A549 (cell line): ENCODE data around the gene TPM1. TPM values are rescaled to one million over a fixed set of nuclear protein-coding genes. Genes with fewer than 3 reads are reported as not detected.
A peak's percentile ranks its signal among the peaks of the same experiment; 100 is the strongest.

ENCODE experiments used
- ATAC-seq, 2 experiments: fragments of 200-7000 bp in 1 of 2; fragments of >200 bp in 1 of 2; cut with Nextera tagmentation in 1 of 2; cut with Tn5 transposase in 1 of 2; 3 replicates each; pipeline versions ENCODE4 v1.8.0 to v1.9.1; 2018 to 2020; ENCODE audit warnings: mild to moderate bottlenecking in 1 of 2, moderate library complexity in 1 of 2
- CTCF ChIA-PET: fragments of 300-600 bp; sonication (Branson Sonifier 250); formaldehyde crosslinking; extraction: SDS; loops from one replicate; lab custom pipeline; 2021; ENCODE audit warnings: antibody characterized with exemption, inconsistent platforms; lab: Yijun Ruan, JAX
- POLR2A ChIA-PET: fragments of 350-600 bp; formaldehyde crosslinking; extraction: SDS; loops from one replicate; lab custom pipeline; 2021; ENCODE audit warnings: antibody characterized with exemption, inconsistent platforms; lab: Yijun Ruan, JAX
- DNase-seq, 2 experiments: peaks; one replicate each; pipeline versions ENCODE4 v3.0.0 to v3.0.0-alpha.2; 2011 to 2016; ENCODE audit warnings: low read depth in 1 of 2, low spot score in 1 of 2
- FAIRE-seq: peaks from 2 replicates; lab custom pipeline; 2011; peaks lifted over from hg19 to GRCh38; lab: Jason Lieb, UNC
- H3K27ac ChIP-seq, 2 experiments: fragments of >200 bp; sonication (Bioruptor Twin); formaldehyde crosslinking; 3 replicates each; pipeline ENCODE4 v1.5.1; 2016 to 2017
- H3K4me1 ChIP-seq: fragments of >200 bp; sonication (Bioruptor Twin); formaldehyde crosslinking; 3 replicates; pipeline ENCODE4 v1.6.1; 2016
- H3K4me2 ChIP-seq: fragments of >200 bp; sonication (Bioruptor Twin); formaldehyde crosslinking; 3 replicates; pipeline ENCODE4 v1.6.1; 2016
- H3K4me3 ChIP-seq: fragments of >200 bp; sonication (Bioruptor Twin); formaldehyde crosslinking; 3 replicates; pipeline ENCODE4 v1.5.1; 2016
- H3K9me3 ChIP-seq: fragments of >200 bp; sonication (Bioruptor Twin); formaldehyde crosslinking; 3 replicates; pipeline ENCODE4 v1.6.1; 2016
- CBX2 ChIP-seq: fragments of 200-600 bp; sonication (generic); IDR thresholded peaks from 2 replicates; pipeline ENCODE4 v1.6.1; 2016; ENCODE audit warnings: low read depth, mild to moderate bottlenecking, borderline replicate concordance
- EHF ChIP-seq: fragments of 250-450 bp; sonication (Bioruptor Pico); IDR thresholded peaks from 2 replicates; pipeline ENCODE4 v1.5.0; 2020; ENCODE audit warnings: mild to moderate bottlenecking
- EHMT2 ChIP-seq: fragments of 200-600 bp; sonication (generic); IDR thresholded peaks from 2 replicates; pipeline ENCODE4 v1.6.1; 2016; ENCODE audit warnings: antibody characterized with exemption, low read depth, mild to moderate bottlenecking, moderate library complexity
- HMGXB4 ChIP-seq: fragments of 250-450 bp; sonication (Bioruptor Pico); IDR thresholded peaks from 2 replicates; pipeline ENCODE4 v1.5.0; 2021; ENCODE audit warnings: mild to moderate bottlenecking, moderate library complexity, borderline replicate concordance
- HOXA7 ChIP-seq: fragments of 250-450 bp; sonication (Bioruptor Pico); IDR thresholded peaks from 2 replicates; pipeline ENCODE4 v1.5.0; 2020; ENCODE audit warnings: mild to moderate bottlenecking, moderate library complexity
- HOXB13 ChIP-seq: fragments of 250-450 bp; sonication (Bioruptor Pico); IDR thresholded peaks from 2 replicates; pipeline ENCODE4 v1.5.0; 2020; ENCODE audit warnings: low read depth, mild to moderate bottlenecking, moderate library complexity
- HOXB5 ChIP-seq: fragments of 250-450 bp; sonication (Bioruptor Pico); IDR thresholded peaks from 2 replicates; pipeline ENCODE4 v1.5.0; 2020; ENCODE audit warnings: mild to moderate bottlenecking, moderate library complexity
- MAZ ChIP-seq: fragments of 150-350 bp; IDR thresholded peaks from 2 replicates; pipeline ENCODE4 v1.6.1; 2014; ENCODE audit warnings: antibody characterized with exemption, low read depth, low read length, borderline replicate concordance
- PBX3 ChIP-seq: IDR thresholded peaks from 2 replicates; pipeline ENCODE4 v1.6.1; 2012
- PHF8 ChIP-seq: fragments of 200-600 bp; sonication (generic); IDR thresholded peaks from 2 replicates; pipeline ENCODE4 v1.6.1; 2016; ENCODE audit warnings: low read depth, mild to moderate bottlenecking, antibody characterized with exemption, moderate library complexity, borderline replicate concordance
- POLR2AphosphoS2 ChIP-seq: conservative IDR thresholded peaks from 2 replicates; pipeline ENCODE4 v1.6.1; 2012; ENCODE audit warnings: low read length, improper control_type of control experiment, inconsistent platforms
- RAD21 ChIP-seq, 2 experiments: fragments of >200 bp in 1 of 2; sonication (Bioruptor Twin) in 1 of 2; formaldehyde crosslinking in 1 of 2; IDR thresholded peaks in 1 of 2; conservative IDR thresholded peaks in 1 of 2; 2 replicates in 1 of 2; 3 replicates in 1 of 2; pipeline ENCODE4 v1.6.1; 2012 to 2018; ENCODE audit warnings: inconsistent platforms in 1 of 2
- RARB ChIP-seq: fragments of 250-450 bp; sonication (Bioruptor Pico); IDR thresholded peaks from 2 replicates; pipeline ENCODE4 v1.8.0; 2021; ENCODE audit warnings: mild to moderate bottlenecking, moderate library complexity
- REST ChIP-seq: fragments of 200-600 bp; sonication (generic); IDR thresholded peaks from 2 replicates; pipeline ENCODE4 v1.6.1; 2016; ENCODE audit warnings: antibody characterized with exemption, mild to moderate bottlenecking, moderate library complexity
- RFX5 ChIP-seq: fragments of 450-650 bp; IDR thresholded peaks from 2 replicates; pipeline ENCODE4 v1.7.1; 2014; ENCODE audit warnings: antibody characterized with exemption, mild to moderate bottlenecking, moderate library complexity
- SREBF2 ChIP-seq: fragments of 450-650 bp; IDR thresholded peaks from 2 replicates; pipeline ENCODE4 v1.6.1; 2014; ENCODE audit warnings: mild to moderate bottlenecking, moderate library complexity
- TFCP2L1 ChIP-seq: fragments of 250-450 bp; sonication (Bioruptor Pico); IDR thresholded peaks from 2 replicates; pipeline ENCODE4 v1.5.0; 2021; ENCODE audit warnings: mild to moderate bottlenecking
- WGBS: methylation state at CpG from one replicate; pipeline ENCODE4 v1.1.6; 2017; ENCODE audit errors: missing lambda C conversion rate; 5-methylcytosine and 5-hydroxymethylcytosine counted together
- polyA plus RNA-seq, 4 experiments: library from polyadenylated mRNA; depleted of rRNA in 3 of 4; stranded (reverse); fragments of >200 nt; fragmentation: RNase III in 1 of 4; extraction: RNeasy Plus Mini Kit Qiagen cat#74134 plus additional on column Dnase treatment in 1 of 4; gene quantifications; 2 replicates in 3 of 4; 3 replicates in 1 of 4; pipeline ENCODE4 v1.2.3, GENCODE V29; 2011 to 2017

Gene TPM1
- polyA plus RNA-seq, 2 of the 4 experiments (the other 2 are of a cell fraction): 894 to 954 TPM

- Histone ChIP-seq H3K27ac (peak overlapping the region; percentile 94 to 97), H3K9me3 (no peaks in the 10 kb centered on the region), H3K4me2 (peak overlapping the region; percentile 93), H3K4me3 (peak overlapping the region; percentile 17; the same call in 2 of the 3 replicates), H3K4me1 (peaks cover 98% of the 10 kb centered on the region)
- ATAC-seq: peak; percentile 5 to 6; a peak in 4 of 6 replicates
- no peak for FAIRE-seq
- CTCF ChIA-PET: interaction anchor here (1.7 to 50.6 kb wide), 4 partner anchors 10 to 275 kb away, joined by 4 to 1136 read pairs (median 16); no protein-coding TSS in a partner anchor
- POLR2A ChIA-PET: interaction anchor here (1.1 to 1.2 kb wide), 3 partner anchors 12 to 272 kb away, joined by 3 to 4 read pairs (median 3); partner anchors contain the start of gene TPM1
- WGBS: 12% methylated on average over 4 of the region's 4 CpGs
- TF ChIP-seq MAZ (no peak), EHMT2 (no peak), POLR2AphosphoS2 (peak; percentile 91), RARB (CRISPR knock-in tag) (no peak; the same call in 1 of the 2 replicates), TFCP2L1 (peak; percentile 81; the same call in 1 of the 2 replicates), HMGXB4 (CRISPR knock-in tag) (no peak), CBX2 (no peak), RFX5 (no peak), REST (peak; percentile 14; the same call in 1 of the 2 replicates), RAD21 (conservative IDR thresholded peaks at IDR 0.05 in 1 of 2, IDR thresholded peaks at IDR 0.05 in 1 of 2) (no peak), HOXB5 (CRISPR knock-in tag) (no peak), PHF8 (no peak), HOXA7 (CRISPR knock-in tag) (0 out of 2 replicates have a peak, but pooled peaks have one; percentile 42), SREBF2 (no peak), HOXB13 (CRISPR knock-in tag) (no peak)
- peak in 1 of 2 experiments; percentile 44 for DNase-seq
Observed at GRCh38 chr15:63054281-63054683, 11.7 kb downstream of the TPM1 start.

- Histone ChIP-seq H3K4me2 (peak overlapping the region; percentile 93), H3K4me3 (peak overlapping the region; percentile 17; the same call in 1 of the 3 replicates), H3K9me3 (no peaks in the 10 kb centered on the region)
- POLR2A ChIA-PET: interaction anchor here (1.1 to 1.3 kb wide), 3 partner anchors 13 to 34 kb away, joined by 3 read pairs; partner anchors contain the start of gene TPM1
- WGBS: 7% methylated on average over 1 of the region's 1 CpG
- TF ChIP-seq PBX3 (peak; percentile 32; the same call in 1 of the 2 replicates), EHF (CRISPR knock-in tag) (no peak)
- TF ChIP-seq, all 56 proteins: peak for 1
- Histone ChIP-seq H3K4me1 (peaks cover 98% of the 10 kb centered on the region), H3K27ac (peak overlapping the region; percentile 94 to 97)
- CTCF ChIA-PET: interaction anchor here (1.1 to 50.6 kb wide), 4 partner anchors 10 to 273 kb away, joined by 3 to 1136 read pairs (median 16); no protein-coding TSS in a partner anchor
- no peak for ATAC-seq
- DNase-seq: peak in 1 of 2 experiments; percentile 52
- FAIRE-seq: no peak
Observed at GRCh38 chr15:63054985-63055384, 12.4 kb downstream of the TPM1 start.
